B cell (primary cell): Measurements from ENCODE around the gene SCAF11.

Source experiments
- EZH2 ChIP-seq: IDR thresholded peaks from 2 replicates; pipeline ENCODE4 v1.6.1; 2012; ENCODE audit warnings: borderline replicate concordance, low read depth, mild to moderate bottlenecking, moderate library complexity, low read length; ENCODE audit not compliant: insufficient read depth, poor library complexity, severe bottlenecking
- TF ChIP-seq, protein P1 (sequence below): fragments of 200-600 bp; IDR thresholded peaks from one replicate; pipeline ENCODE4 v1.8.0; 2022; ENCODE audit warnings: antibody characterized with exemption, mild to moderate bottlenecking

GRCh38 chr12:45959025-45959424 is 31.3 kb downstream of the SCAF11 start:
- TF ChIP-seq, protein P1, sequence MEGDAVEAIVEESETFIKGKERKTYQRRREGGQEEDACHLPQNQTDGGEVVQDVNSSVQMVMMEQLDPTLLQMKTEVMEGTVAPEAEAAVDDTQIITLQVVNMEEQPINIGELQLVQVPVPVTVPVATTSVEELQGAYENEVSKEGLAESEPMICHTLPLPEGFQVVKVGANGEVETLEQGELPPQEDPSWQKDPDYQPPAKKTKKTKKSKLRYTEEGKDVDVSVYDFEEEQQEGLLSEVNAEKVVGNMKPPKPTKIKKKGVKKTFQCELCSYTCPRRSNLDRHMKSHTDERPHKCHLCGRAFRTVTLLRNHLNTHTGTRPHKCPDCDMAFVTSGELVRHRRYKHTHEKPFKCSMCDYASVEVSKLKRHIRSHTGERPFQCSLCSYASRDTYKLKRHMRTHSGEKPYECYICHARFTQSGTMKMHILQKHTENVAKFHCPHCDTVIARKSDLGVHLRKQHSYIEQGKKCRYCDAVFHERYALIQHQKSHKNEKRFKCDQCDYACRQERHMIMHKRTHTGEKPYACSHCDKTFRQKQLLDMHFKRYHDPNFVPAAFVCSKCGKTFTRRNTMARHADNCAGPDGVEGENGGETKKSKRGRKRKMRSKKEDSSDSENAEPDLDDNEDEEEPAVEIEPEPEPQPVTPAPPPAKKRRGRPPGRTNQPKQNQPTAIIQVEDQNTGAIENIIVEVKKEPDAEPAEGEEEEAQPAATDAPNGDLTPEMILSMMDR = no peak
- no peak for TF ChIP-seq EZH2
